GM23338 (cell line): ENCODE data around the gene RCOR1. TPM values are rescaled to one million over a fixed set of nuclear protein-coding genes. Genes with fewer than 3 reads are reported as not detected.

ENCODE experiments used
- ATAC-seq: fragments of 200-7000 bp; cut with Tn5 transposase; 3 replicates; pipeline ENCODE4 v1.9.1; 2020
- DNase-seq: peaks from one replicate; pipeline ENCODE4 v3.0.0-alpha.2; 2015; ENCODE audit warnings: low spot score
- H2AFZ ChIP-seq: fragments of 200-600 bp; sonication (generic); 2 replicates; pipeline ENCODE4 v1.8.0; 2016; ENCODE audit warnings: antibody characterized with exemption, mild to moderate bottlenecking, moderate library complexity
- H3F3A ChIP-seq: fragments of 200-600 bp; sonication (generic); replicated peaks from 2 replicates; pipeline ENCODE4 v1.8.0; 2017; ENCODE audit warnings: antibody characterized with exemption, mixed run types, low read depth
- H3K27ac ChIP-seq: fragments of 200-600 bp; sonication (generic); 2 replicates; pipeline ENCODE4 v1.6.1; 2016; ENCODE audit warnings: low read depth
- H3K27me3 ChIP-seq: fragments of 200-600 bp; sonication (generic); 2 replicates; pipeline ENCODE4 v1.8.0; 2016; ENCODE audit warnings: mild to moderate bottlenecking, mixed run types, moderate library complexity; ENCODE audit not compliant: insufficient read depth
- H3K36me3 ChIP-seq: fragments of 200-600 bp; sonication (generic); 2 replicates; pipeline ENCODE4 v1.8.0; 2016; ENCODE audit warnings: mild to moderate bottlenecking; ENCODE audit not compliant: insufficient read depth
- H3K4me1 ChIP-seq: fragments of 200-600 bp; sonication (generic); 2 replicates; pipeline ENCODE4 v1.8.0; 2016; ENCODE audit warnings: mild to moderate bottlenecking, moderate library complexity; ENCODE audit not compliant: insufficient read depth
- H3K4me2 ChIP-seq: fragments of 200-600 bp; sonication (generic); 2 replicates; pipeline ENCODE4 v1.7.1; 2017; ENCODE audit warnings: mixed run types
- H3K4me3 ChIP-seq: fragments of 200-600 bp; sonication (generic); 2 replicates; pipeline ENCODE4 v1.6.1; 2016; ENCODE audit warnings: mixed run types
- H3K79me2 ChIP-seq: fragments of 200-600 bp; sonication (generic); replicated peaks from 2 replicates; pipeline ENCODE4 v1.8.0; 2017; ENCODE audit warnings: mild to moderate bottlenecking; ENCODE audit not compliant: insufficient read depth
- H3K9me2 ChIP-seq: fragments of 200-600 bp; sonication (generic); 2 replicates; pipeline ENCODE4 v1.8.0; 2017; ENCODE audit not compliant: insufficient read depth
- H4K20me1 ChIP-seq: fragments of 200-600 bp; sonication (generic); replicated peaks from 2 replicates; pipeline ENCODE4 v1.8.0; 2017; ENCODE audit warnings: mild to moderate bottlenecking; ENCODE audit not compliant: insufficient read depth
- H3K27ac Mint-ChIP-seq: 2 replicates; pipeline ENCODE4 v1.8.0; 2020; ENCODE audit warnings: inconsistent platforms, mild to moderate bottlenecking, moderate library complexity, mixed read lengths
- H3K27me3 Mint-ChIP-seq: 3 replicates; pipeline ENCODE4 v1.8.0; 2022; ENCODE audit warnings: low read depth, mild to moderate bottlenecking, moderate library complexity, mixed read lengths, inconsistent platforms; ENCODE audit not compliant: insufficient read depth, poor library complexity
- H3K36me3 Mint-ChIP-seq: 3 replicates; pipeline ENCODE4 v1.8.0; 2021; ENCODE audit warnings: low read depth, mild to moderate bottlenecking, inconsistent platforms, moderate library complexity, mixed read lengths
- H3K4me1 Mint-ChIP-seq: 3 replicates; pipeline ENCODE4 v1.8.0; 2020; ENCODE audit warnings: mild to moderate bottlenecking, inconsistent platforms, mixed read lengths
- H3K4me3 Mint-ChIP-seq: 3 replicates; pipeline ENCODE4 v1.8.0; 2021; ENCODE audit warnings: moderate library complexity, mild to moderate bottlenecking, inconsistent platforms, mixed read lengths
- H3K9me3 Mint-ChIP-seq: 3 replicates; pipeline ENCODE4 v1.8.0; 2020; ENCODE audit warnings: moderate library complexity, mild to moderate bottlenecking, inconsistent platforms, mixed read lengths
- CREB1 ChIP-seq: fragments of 250-450 bp; sonication (Bioruptor Pico); IDR thresholded peaks from 2 replicates; pipeline ENCODE4 v1.5.0; 2020; ENCODE audit warnings: low read depth, mild to moderate bottlenecking, moderate library complexity
- EZH2 ChIP-seq: fragments of 200-600 bp; sonication (generic); IDR thresholded peaks from one replicate; pipeline ENCODE4 v1.8.0; 2017; ENCODE audit warnings: antibody characterized with exemption, mild to moderate bottlenecking, low read depth; ENCODE audit not compliant: unreplicated experiment
- EZH2phosphoT487 ChIP-seq: fragments of 200-600 bp; sonication (generic); IDR thresholded peaks from one replicate; pipeline ENCODE4 v1.8.1; 2018; ENCODE audit warnings: antibody characterized with exemption; ENCODE audit not compliant: unreplicated experiment
- JUNB ChIP-seq: IDR thresholded peaks from one replicate; pipeline ENCODE4 v1.6.1; 2016; ENCODE audit warnings: antibody characterized with exemption; ENCODE audit not compliant: unreplicated experiment
- NANOG ChIP-seq: IDR thresholded peaks from 2 replicates; pipeline ENCODE4 v1.6.1; 2016; ENCODE audit warnings: antibody characterized with exemption, borderline replicate concordance
- POLR2AphosphoS5 ChIP-seq: IDR thresholded peaks from 2 replicates; pipeline ENCODE4 v1.6.1; 2016; ENCODE audit warnings: antibody characterized with exemption, low read depth
- STAT1 ChIP-seq: IDR thresholded peaks from one replicate; pipeline ENCODE4 v1.6.1; 2016; ENCODE audit warnings: antibody characterized with exemption; ENCODE audit not compliant: unreplicated experiment
- ZNF114 ChIP-seq: fragments of 250-450 bp; sonication (Bioruptor Pico); IDR thresholded peaks from 2 replicates; pipeline ENCODE4 v1.5.0; 2020; ENCODE audit warnings: mild to moderate bottlenecking, moderate library complexity
- ZNF331 ChIP-seq: fragments of 250-450 bp; sonication (Bioruptor Pico); IDR thresholded peaks from 2 replicates; pipeline ENCODE4 v1.5.0; 2020; ENCODE audit warnings: low read depth, mild to moderate bottlenecking, moderate library complexity
- polyA plus RNA-seq: library from polyadenylated mRNA; unstranded; fragments of >200 nt; fragmentation: Nextera tagmentation; extraction: Ambion mirVana; gene quantifications from 2 replicates; pipeline ENCODE4 v1.2.1, GENCODE V29; 2016
- total RNA-seq: library from RNA; depleted of rRNA; stranded (reverse); fragments of >200 nt; shearing (Covaris generic); gene quantifications from 2 replicates; pipeline ENCODE4 v1.2.3, GENCODE V29; 2014
- TF ChIP-seq, protein P1 (sequence below): fragments of 250-450 bp; sonication (Bioruptor Pico); IDR thresholded peaks from 2 replicates; pipeline ENCODE4 v1.5.0; 2020; ENCODE audit warnings: mild to moderate bottlenecking, moderate library complexity
- TF ChIP-seq, protein P2 (sequence below): IDR thresholded peaks from one replicate; pipeline ENCODE4 v1.6.1; 2018; ENCODE audit warnings: antibody characterized with exemption; ENCODE audit not compliant: unreplicated experiment
- TF ChIP-seq, protein P3 (sequence below): IDR thresholded peaks from 2 replicates; pipeline ENCODE4 v1.6.1; 2016; ENCODE audit warnings: antibody characterized with exemption
- TF ChIP-seq, protein P4 (sequence below), 2 experiments: fragments of 200-600 bp in 1 of 2; sonication (generic) in 1 of 2; conservative IDR thresholded peaks; 2 replicates each; pipeline versions ENCODE4 v1.5.1 to v1.6.1; 2016 to 2017; ENCODE audit warnings: antibody characterized with exemption in 2 of 2, low read depth in 2 of 2, mild to moderate bottlenecking in 2 of 2, moderate library complexity in 1 of 2

The RCOR1 gene
- total and polyA plus RNA-seq, 2 experiments from 2014 or later = 7.6 to 26.1 TPM

GRCh38 chr14:102616799-102617198 is 24.4 kb downstream of the RCOR1 start:
- Histone ChIP-seq H3K27ac (no peak overlapping the region), H2AFZ (no peak overlapping the region), H3K4me2 (no peak overlapping the region), H3K4me1 (peaks cover 9% of the 10 kb centered on the region; the same call in 1 of the 2 replicates), H4K20me1 (peaks cover 21% of the 10 kb centered on the region), H3K27me3 (no peaks in the 10 kb centered on the region), H3K79me2 (peaks cover 98% of the 10 kb centered on the region), H3K36me3 (no peaks in the 10 kb centered on the region), H3K4me3 (no peak overlapping the region), H3K9me2 (no peaks in the 10 kb centered on the region), H3F3A (0 out of 2 replicates have a peak, but pooled peaks cover 3% of the 10 kb centered on the region)
- Mint-ChIP-seq H3K36me3 (peaks cover 4% of the 10 kb centered on the region; the same call in 1 of the 3 replicates), H3K4me1 (peaks cover 8% of the 10 kb centered on the region), H3K27ac (no peak overlapping the region), H3K4me3 (no peak overlapping the region), H3K9me3 (no peaks in the 10 kb centered on the region), H3K27me3 (peaks cover 8% of the 10 kb centered on the region)
- TF ChIP-seq, protein P1, sequence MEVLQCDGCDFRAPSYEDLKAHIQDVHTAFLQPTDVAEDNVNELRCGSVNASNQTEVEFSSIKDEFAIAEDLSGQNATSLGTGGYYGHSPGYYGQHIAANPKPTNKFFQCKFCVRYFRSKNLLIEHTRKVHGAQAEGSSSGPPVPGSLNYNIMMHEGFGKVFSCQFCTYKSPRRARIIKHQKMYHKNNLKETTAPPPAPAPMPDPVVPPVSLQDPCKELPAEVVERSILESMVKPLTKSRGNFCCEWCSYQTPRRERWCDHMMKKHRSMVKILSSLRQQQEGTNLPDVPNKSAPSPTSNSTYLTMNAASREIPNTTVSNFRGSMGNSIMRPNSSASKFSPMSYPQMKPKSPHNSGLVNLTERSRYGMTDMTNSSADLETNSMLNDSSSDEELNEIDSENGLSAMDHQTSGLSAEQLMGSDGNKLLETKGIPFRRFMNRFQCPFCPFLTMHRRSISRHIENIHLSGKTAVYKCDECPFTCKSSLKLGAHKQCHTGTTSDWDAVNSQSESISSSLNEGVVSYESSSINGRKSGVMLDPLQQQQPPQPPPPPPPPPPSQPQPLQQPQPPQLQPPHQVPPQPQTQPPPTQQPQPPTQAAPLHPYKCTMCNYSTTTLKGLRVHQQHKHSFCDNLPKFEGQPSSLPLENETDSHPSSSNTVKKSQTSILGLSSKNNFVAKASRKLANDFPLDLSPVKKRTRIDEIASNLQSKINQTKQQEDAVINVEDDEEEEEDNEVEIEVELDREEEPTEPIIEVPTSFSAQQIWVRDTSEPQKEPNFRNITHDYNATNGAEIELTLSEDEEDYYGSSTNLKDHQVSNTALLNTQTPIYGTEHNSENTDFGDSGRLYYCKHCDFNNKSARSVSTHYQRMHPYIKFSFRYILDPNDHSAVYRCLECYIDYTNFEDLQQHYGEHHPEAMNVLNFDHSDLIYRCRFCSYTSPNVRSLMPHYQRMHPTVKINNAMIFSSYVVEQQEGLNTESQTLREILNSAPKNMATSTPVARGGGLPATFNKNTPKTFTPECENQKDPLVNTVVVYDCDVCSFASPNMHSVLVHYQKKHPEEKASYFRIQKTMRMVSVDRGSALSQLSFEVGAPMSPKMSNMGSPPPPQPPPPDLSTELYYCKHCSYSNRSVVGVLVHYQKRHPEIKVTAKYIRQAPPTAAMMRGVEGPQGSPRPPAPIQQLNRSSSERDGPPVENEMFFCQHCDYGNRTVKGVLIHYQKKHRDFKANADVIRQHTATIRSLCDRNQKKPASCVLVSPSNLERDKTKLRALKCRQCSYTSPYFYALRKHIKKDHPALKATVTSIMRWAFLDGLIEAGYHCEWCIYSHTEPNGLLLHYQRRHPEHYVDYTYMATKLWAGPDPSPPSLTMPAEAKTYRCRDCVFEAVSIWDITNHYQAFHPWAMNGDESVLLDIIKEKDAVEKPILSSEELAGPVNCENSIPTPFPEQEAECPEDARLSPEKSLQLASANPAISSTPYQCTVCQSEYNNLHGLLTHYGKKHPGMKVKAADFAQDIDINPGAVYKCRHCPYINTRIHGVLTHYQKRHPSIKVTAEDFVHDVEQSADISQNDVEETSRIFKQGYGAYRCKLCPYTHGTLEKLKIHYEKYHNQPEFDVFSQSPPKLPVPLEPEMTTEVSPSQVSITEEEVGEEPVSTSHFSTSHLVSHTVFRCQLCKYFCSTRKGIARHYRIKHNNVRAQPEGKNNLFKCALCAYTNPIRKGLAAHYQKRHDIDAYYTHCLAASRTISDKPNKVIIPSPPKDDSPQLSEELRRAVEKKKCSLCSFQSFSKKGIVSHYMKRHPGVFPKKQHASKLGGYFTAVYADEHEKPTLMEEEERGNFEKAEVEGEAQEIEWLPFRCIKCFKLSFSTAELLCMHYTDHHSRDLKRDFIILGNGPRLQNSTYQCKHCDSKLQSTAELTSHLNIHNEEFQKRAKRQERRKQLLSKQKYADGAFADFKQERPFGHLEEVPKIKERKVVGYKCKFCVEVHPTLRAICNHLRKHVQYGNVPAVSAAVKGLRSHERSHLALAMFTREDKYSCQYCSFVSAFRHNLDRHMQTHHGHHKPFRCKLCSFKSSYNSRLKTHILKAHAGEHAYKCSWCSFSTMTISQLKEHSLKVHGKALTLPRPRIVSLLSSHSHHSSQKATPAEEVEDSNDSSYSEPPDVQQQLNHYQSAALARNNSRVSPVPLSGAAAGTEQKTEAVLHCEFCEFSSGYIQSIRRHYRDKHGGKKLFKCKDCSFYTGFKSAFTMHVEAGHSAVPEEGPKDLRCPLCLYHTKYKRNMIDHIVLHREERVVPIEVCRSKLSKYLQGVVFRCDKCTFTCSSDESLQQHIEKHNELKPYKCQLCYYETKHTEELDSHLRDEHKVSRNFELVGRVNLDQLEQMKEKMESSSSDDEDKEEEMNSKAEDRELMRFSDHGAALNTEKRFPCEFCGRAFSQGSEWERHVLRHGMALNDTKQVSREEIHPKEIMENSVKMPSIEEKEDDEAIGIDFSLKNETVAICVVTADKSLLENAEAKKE (CRISPR knock-in tag) = no peak
- TF ChIP-seq ZNF331 (CRISPR knock-in tag) (no peak), POLR2AphosphoS5 (no peak), NANOG (no peak), CREB1 (CRISPR knock-in tag) (no peak), EZH2 (no peak), ZNF114 (CRISPR knock-in tag) (no peak), EZH2phosphoT487 (no peak), STAT1 (no peak), JUNB (no peak)
- TF ChIP-seq, protein P2, sequence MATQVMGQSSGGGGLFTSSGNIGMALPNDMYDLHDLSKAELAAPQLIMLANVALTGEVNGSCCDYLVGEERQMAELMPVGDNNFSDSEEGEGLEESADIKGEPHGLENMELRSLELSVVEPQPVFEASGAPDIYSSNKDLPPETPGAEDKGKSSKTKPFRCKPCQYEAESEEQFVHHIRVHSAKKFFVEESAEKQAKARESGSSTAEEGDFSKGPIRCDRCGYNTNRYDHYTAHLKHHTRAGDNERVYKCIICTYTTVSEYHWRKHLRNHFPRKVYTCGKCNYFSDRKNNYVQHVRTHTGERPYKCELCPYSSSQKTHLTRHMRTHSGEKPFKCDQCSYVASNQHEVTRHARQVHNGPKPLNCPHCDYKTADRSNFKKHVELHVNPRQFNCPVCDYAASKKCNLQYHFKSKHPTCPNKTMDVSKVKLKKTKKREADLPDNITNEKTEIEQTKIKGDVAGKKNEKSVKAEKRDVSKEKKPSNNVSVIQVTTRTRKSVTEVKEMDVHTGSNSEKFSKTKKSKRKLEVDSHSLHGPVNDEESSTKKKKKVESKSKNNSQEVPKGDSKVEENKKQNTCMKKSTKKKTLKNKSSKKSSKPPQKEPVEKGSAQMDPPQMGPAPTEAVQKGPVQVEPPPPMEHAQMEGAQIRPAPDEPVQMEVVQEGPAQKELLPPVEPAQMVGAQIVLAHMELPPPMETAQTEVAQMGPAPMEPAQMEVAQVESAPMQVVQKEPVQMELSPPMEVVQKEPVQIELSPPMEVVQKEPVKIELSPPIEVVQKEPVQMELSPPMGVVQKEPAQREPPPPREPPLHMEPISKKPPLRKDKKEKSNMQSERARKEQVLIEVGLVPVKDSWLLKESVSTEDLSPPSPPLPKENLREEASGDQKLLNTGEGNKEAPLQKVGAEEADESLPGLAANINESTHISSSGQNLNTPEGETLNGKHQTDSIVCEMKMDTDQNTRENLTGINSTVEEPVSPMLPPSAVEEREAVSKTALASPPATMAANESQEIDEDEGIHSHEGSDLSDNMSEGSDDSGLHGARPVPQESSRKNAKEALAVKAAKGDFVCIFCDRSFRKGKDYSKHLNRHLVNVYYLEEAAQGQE = no peak
- TF ChIP-seq, protein P3, sequence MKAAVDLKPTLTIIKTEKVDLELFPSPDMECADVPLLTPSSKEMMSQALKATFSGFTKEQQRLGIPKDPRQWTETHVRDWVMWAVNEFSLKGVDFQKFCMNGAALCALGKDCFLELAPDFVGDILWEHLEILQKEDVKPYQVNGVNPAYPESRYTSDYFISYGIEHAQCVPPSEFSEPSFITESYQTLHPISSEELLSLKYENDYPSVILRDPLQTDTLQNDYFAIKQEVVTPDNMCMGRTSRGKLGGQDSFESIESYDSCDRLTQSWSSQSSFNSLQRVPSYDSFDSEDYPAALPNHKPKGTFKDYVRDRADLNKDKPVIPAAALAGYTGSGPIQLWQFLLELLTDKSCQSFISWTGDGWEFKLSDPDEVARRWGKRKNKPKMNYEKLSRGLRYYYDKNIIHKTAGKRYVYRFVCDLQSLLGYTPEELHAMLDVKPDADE = no peak
- TF ChIP-seq, protein P4, sequence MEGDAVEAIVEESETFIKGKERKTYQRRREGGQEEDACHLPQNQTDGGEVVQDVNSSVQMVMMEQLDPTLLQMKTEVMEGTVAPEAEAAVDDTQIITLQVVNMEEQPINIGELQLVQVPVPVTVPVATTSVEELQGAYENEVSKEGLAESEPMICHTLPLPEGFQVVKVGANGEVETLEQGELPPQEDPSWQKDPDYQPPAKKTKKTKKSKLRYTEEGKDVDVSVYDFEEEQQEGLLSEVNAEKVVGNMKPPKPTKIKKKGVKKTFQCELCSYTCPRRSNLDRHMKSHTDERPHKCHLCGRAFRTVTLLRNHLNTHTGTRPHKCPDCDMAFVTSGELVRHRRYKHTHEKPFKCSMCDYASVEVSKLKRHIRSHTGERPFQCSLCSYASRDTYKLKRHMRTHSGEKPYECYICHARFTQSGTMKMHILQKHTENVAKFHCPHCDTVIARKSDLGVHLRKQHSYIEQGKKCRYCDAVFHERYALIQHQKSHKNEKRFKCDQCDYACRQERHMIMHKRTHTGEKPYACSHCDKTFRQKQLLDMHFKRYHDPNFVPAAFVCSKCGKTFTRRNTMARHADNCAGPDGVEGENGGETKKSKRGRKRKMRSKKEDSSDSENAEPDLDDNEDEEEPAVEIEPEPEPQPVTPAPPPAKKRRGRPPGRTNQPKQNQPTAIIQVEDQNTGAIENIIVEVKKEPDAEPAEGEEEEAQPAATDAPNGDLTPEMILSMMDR (conservative IDR thresholded peaks at IDR 0.05; ENCODE audit: low read depth in 2 of 2) = no peak
- DNase-seq (no peak), ATAC-seq (no peak)
